Islet precursor cell (in vitro differentiated cells): ENCODE data around the gene NOD2.
A peak's percentile ranks its signal among the peaks of the same experiment; 100 is the strongest.

Source experiments
- DNase-seq: peaks from one replicate; pipeline ENCODE4 v3.0.0-alpha.2; 2018

The NOD2 gene

DNA sequence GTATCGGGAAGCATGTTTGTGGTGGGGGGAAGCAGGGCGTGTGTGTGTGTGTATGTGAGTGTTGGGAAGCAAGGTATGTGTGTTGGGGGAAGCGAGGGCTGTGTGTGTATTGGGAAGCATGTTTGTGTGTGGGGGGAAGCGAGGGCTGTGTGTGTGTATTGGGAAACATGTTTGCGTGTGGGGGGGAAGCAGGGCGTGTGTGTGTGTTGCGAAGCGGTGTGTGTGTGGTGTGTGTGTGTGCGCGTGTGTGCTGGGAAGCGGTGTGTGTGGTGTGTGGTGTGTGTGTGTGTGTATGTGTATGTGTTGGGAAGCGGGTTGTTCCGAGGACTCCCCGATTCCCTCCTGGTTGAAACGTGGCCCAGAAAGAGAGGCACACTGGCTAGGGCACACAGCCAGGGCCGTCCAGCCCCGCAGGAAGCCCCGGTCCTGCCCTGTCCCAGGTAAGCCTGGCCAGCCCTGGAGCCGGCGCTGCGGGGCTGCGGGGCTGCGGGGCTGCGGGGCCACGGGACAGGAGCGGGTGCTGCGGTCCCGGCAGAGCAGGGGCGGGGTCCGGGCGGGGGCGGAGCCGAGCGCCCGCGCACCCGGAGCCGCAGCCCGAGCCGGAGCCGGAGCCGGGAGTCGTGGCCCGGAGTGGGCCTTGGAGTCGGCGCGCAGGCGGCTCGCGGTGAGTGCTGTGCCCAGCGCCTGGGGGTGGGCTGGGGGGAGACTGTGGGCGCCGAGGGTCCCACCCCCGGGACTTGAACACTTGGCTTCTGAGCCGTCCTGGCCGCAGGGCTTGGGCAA lies at the start of gene NOD2:
NOD2 (plus strand) TSS at position 608 of the 783 bp plus-strand sequence. CDS start 5,890 bp downstream, outside the sequence.
- no peak for DNase-seq

DNA sequence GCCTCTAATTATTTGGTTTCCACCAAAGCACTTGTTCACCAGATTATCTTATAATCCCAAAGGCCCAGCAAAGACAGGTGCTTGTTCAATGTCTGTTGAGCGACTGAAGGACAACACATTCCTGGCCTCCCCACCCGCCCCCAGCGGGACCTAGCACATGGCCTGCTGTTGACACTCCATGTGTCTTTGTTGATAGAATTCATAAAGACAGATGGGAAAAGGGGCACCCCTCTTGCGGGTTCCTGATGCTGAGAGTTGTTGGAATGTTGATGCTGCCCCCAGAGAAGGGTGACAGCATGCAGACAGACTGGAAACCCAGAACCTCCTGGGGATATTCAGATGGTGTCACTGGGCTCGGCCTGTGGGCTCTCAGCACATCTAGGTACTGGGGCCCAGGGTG lies 49.2 kb upstream of the NOD2 start:
- DNase-seq, result no peak

GRCh38 chr16:50644729-50645128 lies 48.7 kb upstream of the NOD2 start:
- DNase-seq, result no peak

DNA sequence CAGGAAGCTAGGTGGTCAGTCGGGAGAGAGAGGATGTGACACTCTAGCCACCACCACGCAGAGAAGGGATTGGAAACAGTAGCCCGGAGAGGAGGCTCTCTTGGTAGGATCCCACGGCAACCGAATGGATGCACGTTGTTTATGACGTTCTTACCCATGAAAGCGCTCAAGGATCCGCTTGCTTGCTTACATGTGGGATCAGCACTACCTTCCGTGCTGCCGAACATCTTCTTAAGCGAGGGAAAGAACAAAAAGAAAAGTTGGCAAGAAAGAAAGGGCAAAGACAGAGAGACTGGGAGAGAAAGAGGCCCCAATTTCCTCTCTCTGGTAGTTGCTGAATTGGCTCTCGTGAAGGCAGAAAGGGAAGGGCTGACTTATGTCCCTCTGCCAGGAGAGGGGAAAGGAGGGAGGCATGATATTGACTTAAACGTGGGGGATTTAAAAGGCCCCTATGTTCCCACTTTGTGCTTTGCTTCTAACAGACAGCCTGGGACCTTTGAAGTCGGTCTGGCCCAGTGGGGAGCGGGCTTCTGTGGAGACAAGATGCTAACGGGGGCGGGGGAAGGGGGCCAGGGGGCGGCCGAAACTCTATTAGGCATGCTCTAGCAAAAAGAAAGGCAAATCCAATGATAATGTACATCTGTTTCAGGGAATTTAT lies 47.7 kb upstream of the NOD2 start:
- no peak for DNase-seq

GRCh38 chr16:50646345-50646744 lies 47.1 kb upstream of the NOD2 start:
- DNase-seq, result no peak

DNA sequence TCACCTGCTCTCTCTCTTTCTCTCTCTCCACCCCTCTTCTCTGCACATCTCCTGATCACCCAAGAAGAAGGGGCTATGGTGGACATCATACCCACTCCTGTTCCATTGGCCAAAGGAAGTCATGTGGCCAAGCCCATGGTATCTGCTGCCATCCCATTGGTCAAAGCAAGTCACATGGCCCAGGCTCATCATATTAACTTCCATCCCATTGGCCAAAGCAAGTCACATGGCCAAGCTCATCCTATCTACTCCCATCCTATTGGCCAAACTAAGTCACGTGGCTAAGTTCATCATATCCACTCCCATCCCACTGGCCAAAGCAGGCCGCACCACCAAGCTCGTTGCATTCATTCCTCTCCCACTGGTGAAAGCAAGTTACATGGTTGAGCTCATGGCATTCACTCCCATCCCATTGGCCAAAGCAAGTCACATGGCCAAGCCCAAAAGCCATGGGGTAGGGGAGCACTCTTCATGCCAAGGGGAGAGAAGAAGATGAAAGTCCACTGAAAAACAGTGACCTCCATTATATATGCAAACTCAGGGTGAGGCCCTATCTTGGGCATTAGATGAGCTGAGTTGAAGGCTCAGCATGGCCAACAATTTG lies 41.5 kb upstream of the NOD2 start:
- no peak for DNase-seq

DNA sequence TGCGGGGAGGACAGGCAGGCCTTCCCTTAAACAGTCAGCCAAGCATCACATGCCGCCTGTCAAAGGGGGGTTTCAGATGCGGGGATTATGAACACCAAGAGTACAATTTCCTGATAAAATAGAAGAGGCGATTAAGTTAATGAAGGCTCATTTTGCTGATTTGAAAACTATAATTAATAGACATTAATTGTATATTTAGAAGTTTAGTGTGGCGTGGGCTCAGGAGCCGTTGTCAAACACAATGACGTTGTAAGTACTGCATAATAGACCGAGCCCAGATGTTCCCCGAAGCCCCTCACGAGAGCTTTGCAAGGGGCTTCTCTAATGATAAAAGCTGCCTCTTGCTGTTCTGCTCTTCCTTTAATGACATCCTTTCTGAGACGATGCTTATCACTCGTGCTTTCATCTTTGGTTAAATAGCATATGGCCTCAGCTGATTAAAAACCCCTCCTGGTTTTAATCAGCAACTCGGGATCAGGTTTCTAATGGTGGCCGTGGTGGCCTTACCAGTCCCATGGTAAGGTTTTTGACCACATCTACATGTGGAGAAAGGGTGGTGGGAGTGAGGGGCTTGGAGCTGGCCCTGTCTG lies 40.5 kb upstream of the NOD2 start:
- no peak for DNase-seq

- no peak for DNase-seq
These were observed 39.5 kb upstream of the NOD2 start for GRCh38 chr16:50653633-50654519.

GRCh38 chr16:50655558-50656055 lies 37.8 kb upstream of the NOD2 start:
- DNase-seq, result no peak

DNA sequence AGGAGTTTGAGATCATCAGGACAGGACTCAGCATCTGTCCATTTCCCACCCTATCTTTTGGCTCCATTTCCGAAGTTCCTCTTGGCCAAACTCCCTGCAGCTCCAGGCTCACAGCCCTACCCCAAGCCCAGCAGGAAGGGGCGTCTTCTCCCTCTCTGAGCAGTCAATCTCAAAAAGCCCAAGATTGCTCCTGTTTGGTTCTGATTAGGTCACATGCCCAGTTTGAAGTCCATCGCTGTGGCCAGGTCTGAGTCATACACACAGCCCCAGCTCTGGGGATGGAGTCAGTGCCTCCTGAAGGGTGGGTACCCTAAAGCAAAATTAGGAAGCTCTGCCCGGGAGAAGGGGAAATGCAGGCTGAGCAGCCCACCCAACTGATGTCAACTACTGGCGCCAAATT lies 36.2 kb upstream of the NOD2 start:
- no peak for DNase-seq

DNA sequence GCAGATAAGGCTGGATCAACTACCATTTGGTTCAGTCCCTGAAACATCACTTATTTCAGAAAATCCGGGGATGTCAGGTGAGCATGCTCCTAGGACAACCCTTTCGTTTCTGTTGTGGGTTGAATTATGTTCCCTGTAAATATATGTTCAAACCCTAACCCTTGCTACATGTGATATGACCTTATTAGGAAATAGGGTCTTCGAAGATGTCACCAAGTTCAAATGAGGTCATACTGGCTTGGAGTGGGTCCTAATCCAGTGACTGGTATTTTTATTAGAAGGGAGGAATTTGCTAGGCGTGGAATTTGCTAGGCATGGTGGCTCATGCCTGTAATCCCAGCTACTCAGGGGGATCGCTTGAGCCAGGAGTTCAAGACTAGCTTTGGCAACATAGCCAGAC lies 33.6 kb upstream of the NOD2 start:
- no peak for DNase-seq

- no peak for DNase-seq
These were observed 31.0 kb upstream of the NOD2 start for GRCh38 chr16:50662306-50662940.

DNA sequence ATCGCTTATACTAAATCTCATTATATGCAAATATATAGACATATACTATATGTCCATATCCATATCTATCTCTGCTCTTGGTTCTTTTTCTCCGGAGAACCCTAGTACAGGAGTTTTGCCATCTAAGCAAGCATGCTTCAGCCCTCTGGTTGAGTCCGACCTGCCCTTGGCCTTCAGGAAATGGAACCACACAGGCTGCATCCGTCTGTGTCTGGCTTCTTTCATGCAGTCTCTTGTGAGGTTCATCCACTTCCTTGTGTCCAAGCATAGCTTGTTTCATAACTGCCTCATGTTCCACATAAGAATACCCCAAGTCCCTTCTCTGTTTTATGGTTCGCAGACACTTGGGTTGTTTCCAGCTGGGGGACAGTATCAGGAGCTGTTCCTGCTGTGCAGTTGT lies 29.1 kb upstream of the NOD2 start:
- no peak for DNase-seq

- peak; percentile 86 for DNase-seq
These were observed 28.1 kb upstream of the NOD2 start for GRCh38 chr16:50665128-50665878.

DNA sequence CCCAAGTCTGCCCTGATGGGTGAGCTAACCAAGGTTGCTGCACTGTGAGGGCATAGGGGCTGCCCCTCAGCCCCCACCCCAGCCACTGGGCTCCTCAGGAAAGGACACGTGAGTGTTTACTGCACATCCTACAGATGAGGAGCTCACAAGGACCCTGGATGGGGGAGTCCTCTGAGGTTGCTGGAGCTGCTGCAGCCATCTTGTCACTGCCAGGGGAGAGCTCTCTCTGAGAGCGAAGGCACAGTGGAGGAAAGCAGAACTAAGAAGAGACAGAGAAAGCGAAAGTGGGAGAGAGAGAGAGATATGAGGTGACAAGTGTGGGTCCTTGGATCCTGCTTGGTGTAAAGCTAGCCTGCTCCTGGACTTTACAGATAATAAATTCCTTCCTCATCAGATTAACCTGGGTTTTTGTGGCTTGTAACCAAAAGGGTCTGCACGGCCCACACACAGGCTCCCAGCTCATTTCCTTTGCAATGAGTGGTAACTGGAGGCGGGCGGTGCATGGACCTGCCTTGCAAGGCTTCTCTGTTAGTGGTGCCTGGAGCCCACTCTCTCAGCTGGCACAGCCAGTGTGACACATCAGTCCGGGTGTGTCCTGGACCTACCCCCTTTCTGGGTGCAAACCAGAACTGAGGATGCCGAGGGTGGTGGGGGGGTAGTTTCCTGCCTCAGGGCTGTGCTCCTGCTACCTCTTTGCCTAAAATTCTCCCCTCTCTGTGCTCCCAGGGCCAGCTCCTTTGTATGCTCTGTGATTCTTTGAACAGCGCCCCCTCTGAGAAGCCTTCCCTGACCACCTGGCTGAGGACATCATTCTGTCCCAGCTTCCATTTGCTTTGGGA lies 26.5 kb upstream of the NOD2 start:
- DNase-seq, result no peak

GRCh38 chr16:50667497-50668367 lies 25.7 kb upstream of the NOD2 start:
- no peak for DNase-seq

DNA sequence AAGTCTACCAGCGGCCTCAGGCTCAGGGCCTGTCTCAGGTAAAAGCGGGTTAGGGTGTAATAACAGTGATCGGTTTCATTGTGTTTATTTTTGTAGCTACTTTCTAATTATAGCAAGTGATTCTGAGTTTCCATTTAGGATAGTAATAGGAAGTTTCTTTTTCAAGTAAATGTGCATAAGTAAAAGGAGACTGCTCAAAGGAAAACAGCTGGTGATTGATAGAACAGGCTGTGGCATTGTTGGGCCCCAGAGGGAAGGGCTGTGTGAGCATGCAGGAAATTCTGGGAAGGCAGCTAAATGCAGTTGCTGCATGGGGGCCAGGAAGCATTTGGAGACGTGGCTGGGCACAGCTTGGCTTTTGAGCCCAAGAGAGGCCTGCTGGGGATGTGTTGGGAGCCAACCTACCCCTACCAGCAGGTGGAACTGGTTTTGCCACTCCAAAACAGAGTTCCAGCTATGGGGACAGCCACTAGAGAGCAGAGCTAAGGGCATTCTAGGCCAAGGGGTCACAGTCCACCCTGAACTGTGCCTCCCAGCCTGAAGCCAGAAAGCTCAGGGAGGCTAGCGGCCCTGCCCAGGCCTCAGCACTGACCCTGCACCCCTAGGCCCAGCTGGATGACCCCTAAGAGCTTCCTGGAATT lies 24.9 kb upstream of the NOD2 start:
- no peak for DNase-seq

GRCh38 chr16:50669741-50670140 lies 23.7 kb upstream of the NOD2 start:
- no peak for DNase-seq

- DNase-seq, result no peak
These were observed 22.9 kb upstream of the NOD2 start for GRCh38 chr16:50670476-50670875.
